Body of pancreas (tissue), 4 donors: ENCODE results near the gene ZDHHC17.

Experiments used
- CTCF ChIP-seq, 7 experiments: fragments of 450-650 bp in 4 of 7; fragments of 200-600 bp in 3 of 7; sonication (generic) in 3 of 7; IDR thresholded peaks; one replicate each; pipeline ENCODE4 v1.5.1; 2016 to 2019; ENCODE audit warnings: antibody characterized with exemption in 7 of 7
- POLR2A ChIP-seq, 3 donors: fragments of 450-650 bp; IDR thresholded peaks; one replicate each; pipeline ENCODE4 v1.6.1; 2016; ENCODE audit warnings: antibody characterized with exemption in 3 of 3, mild to moderate bottlenecking in 2 of 3

GRCh38 chr12:76746516-76746915 is 17.4 kb upstream of the ZDHHC17 start:
- TF ChIP-seq CTCF (IDR thresholded peaks at IDR 0.05) (no peak), POLR2A (IDR thresholded peaks at IDR 0.05) (no peak)
